GM12878 (cell line): ENCODE results near the gene LTB4R2. TPM values are rescaled to one million over a fixed set of nuclear protein-coding genes. Genes with fewer than 3 reads are reported as not detected.
A peak's percentile ranks its signal among the peaks of the same experiment; 100 is the strongest.

Experiments used
- ATF7 ChIP-seq: fragments of 450-650 bp; IDR thresholded peaks from 2 replicates; pipeline ENCODE4 v1.6.1; 2016; ENCODE audit warnings: low read depth, mild to moderate bottlenecking
- BCL11A ChIP-seq: IDR thresholded peaks from 2 replicates; pipeline ENCODE4 v1.6.1; 2011; ENCODE audit warnings: low read depth, low read length
- CEBPZ ChIP-seq: fragments of 150-350 bp; IDR thresholded peaks from 2 replicates; pipeline ENCODE4 v1.6.1; 2016; ENCODE audit warnings: low read depth, low read length
- CREB1 ChIP-seq: IDR thresholded peaks from 2 replicates; pipeline ENCODE4 v1.6.1; 2012; ENCODE audit warnings: low read depth, mild to moderate bottlenecking, inconsistent platforms
- EP300 ChIP-seq, 2 experiments: fragments of 150-350 bp in 1 of 2; IDR thresholded peaks; 2 replicates each; pipeline ENCODE4 v1.6.1; 2011 to 2012; ENCODE audit warnings: low read depth in 2 of 2, low read length in 2 of 2, borderline replicate concordance in 1 of 2, improper control_type of control experiment in 1 of 2, inconsistent platforms in 1 of 2; ENCODE audit not compliant: control insufficient read depth in 1 of 2
- EZH2 ChIP-seq: IDR thresholded peaks from 2 replicates; pipeline ENCODE4 v1.6.1; 2012; ENCODE audit warnings: low read depth, mild to moderate bottlenecking, control low read depth, inconsistent platforms, low read length, borderline replicate concordance; ENCODE audit not compliant: control insufficient read depth
- FOXK2 ChIP-seq: fragments of 450-650 bp; IDR thresholded peaks from 2 replicates; pipeline ENCODE4 v1.6.1; 2017; ENCODE audit warnings: mild to moderate bottlenecking, moderate library complexity
- MEF2B ChIP-seq: fragments of 450-650 bp; IDR thresholded peaks from 2 replicates; pipeline ENCODE4 v1.6.1; 2018; ENCODE audit warnings: mild to moderate bottlenecking, moderate library complexity; ENCODE audit not compliant: partially characterized antibody, poor library complexity, severe bottlenecking
- MYC ChIP-seq: IDR thresholded peaks from 2 replicates; pipeline ENCODE4 v1.6.1; 2011; ENCODE audit warnings: mild to moderate bottlenecking, low read length, moderate library complexity, inconsistent platforms; ENCODE audit not compliant: insufficient read depth, insufficient replicate concordance, insufficient read length, severe bottlenecking
- PAX8 ChIP-seq: fragments of 450-650 bp; IDR thresholded peaks from 2 replicates; pipeline ENCODE4 v1.6.1; 2017; ENCODE audit warnings: mild to moderate bottlenecking, moderate library complexity
- POU2F2 ChIP-seq: IDR thresholded peaks from 3 replicates; pipeline ENCODE4 v1.6.1; 2011; ENCODE audit warnings: low read depth, mild to moderate bottlenecking, low read length, borderline replicate concordance
- RAD51 ChIP-seq: fragments of 450-650 bp; IDR thresholded peaks from 2 replicates; pipeline ENCODE4 v1.6.1; 2016; ENCODE audit warnings: moderate library complexity, mild to moderate bottlenecking, inconsistent platforms
- RB1 ChIP-seq: fragments of 450-650 bp; formaldehyde crosslinking; IDR thresholded peaks from 2 replicates; pipeline ENCODE4 v1.6.1; 2017; ENCODE audit warnings: mild to moderate bottlenecking, borderline replicate concordance
- RCOR1 ChIP-seq: conservative IDR thresholded peaks from 2 replicates; pipeline ENCODE4 v1.6.1; 2012; ENCODE audit warnings: low read depth, low read length, improper control_type of control experiment
- RFX5 ChIP-seq: IDR thresholded peaks from 2 replicates; pipeline ENCODE4 v1.6.1; 2011; ENCODE audit warnings: low read depth, low read length, improper control_type of control experiment
- SMAD1 ChIP-seq: fragments of 450-650 bp; IDR thresholded peaks from 2 replicates; pipeline ENCODE4 v1.6.1; 2018; ENCODE audit warnings: mild to moderate bottlenecking, low read depth; ENCODE audit not compliant: partially characterized antibody
- SRF ChIP-seq, 2 experiments: IDR thresholded peaks; 2 replicates each; pipeline ENCODE4 v1.6.1; 2011; ENCODE audit warnings: low read depth in 2 of 2, low read length in 2 of 2, mild to moderate bottlenecking in 1 of 2, moderate library complexity in 1 of 2
- SUZ12 ChIP-seq: fragments of 200-600 bp; sonication (generic); IDR thresholded peaks from one replicate; pipeline ENCODE4 v1.6.1; 2018; ENCODE audit warnings: antibody characterized with exemption, mild to moderate bottlenecking; ENCODE audit not compliant: unreplicated experiment
- TCF12 ChIP-seq: IDR thresholded peaks from 2 replicates; pipeline ENCODE4 v1.6.1; 2011; ENCODE audit warnings: low read depth, mild to moderate bottlenecking, low read length
- ZNF274 ChIP-seq: IDR thresholded peaks from one replicate; pipeline ENCODE4 v1.8.0; 2011; ENCODE audit not compliant: insufficient read length, insufficient read depth
- ZNF592 ChIP-seq: fragments of 450-650 bp; IDR thresholded peaks from 2 replicates; pipeline ENCODE4 v1.6.1; 2017; ENCODE audit warnings: mild to moderate bottlenecking, moderate library complexity
- ZNF622 ChIP-seq: fragments of 450-650 bp; IDR thresholded peaks from 2 replicates; pipeline ENCODE4 v1.6.1; 2017; ENCODE audit warnings: mild to moderate bottlenecking, inconsistent platforms
- polyA plus RNA-seq, 11 experiments: library from polyadenylated mRNA; depleted of rRNA in 4 of 11; unstranded in 6 of 11; stranded (reverse) in 5 of 11; fragments of >200 nt; fragmentation: Nextera tagmentation in 4 of 11; fragmentation: Illumina TruSeq in 1 of 11; extraction: Ambion mirVana in 4 of 11; extraction: Trizol in 1 of 11; gene quantifications; 1 replicate in 1 of 11; 2 replicates in 10 of 11; pipeline versions ENCODE4 v1.2.1 to v1.2.3, GENCODE V29; 2011 to 2016; ENCODE audit warnings: inconsistent platforms in 2 of 11, missing spikeins in 2 of 11, low read depth in 1 of 11
- total RNA-seq, 4 experiments: library from RNA; depleted of rRNA in 3 of 4; stranded (reverse); fragments of >200 nt in 3 of 4; fragmentation: Illumina TruSeq in 1 of 4; extraction: Trizol in 1 of 4; gene quantifications; 2 replicates each; pipeline versions ENCODE4 v1.2.1 to v1.2.3, GENCODE V29; 2013 to 2021
- TF ChIP-seq, protein P1 (sequence below): IDR thresholded peaks from 2 replicates; pipeline ENCODE4 v1.6.1; 2011; ENCODE audit warnings: mild to moderate bottlenecking, low read depth, low read length, moderate library complexity; ENCODE audit not compliant: insufficient replicate concordance

LTB4R2 gene
- total and polyA plus RNA-seq, 10 of the 15 experiments (the other 5 are each of a cell fraction or from before 2014, with no cell fraction given): 0.06 to 16.0 (median 2.6) TPM

GRCh38 chr14:24274101-24274543 lies 35.8 kb upstream of the LTB4R2 start (continued):
- TF ChIP-seq ZNF274: no peak
- peak; percentile 95 for TF ChIP-seq BCL11A
- no peak for TF ChIP-seq FOXK2
- no peak for TF ChIP-seq EZH2
- no peak for TF ChIP-seq MEF2B
- TF ChIP-seq MYC: no peak
- TF ChIP-seq TCF12: no peak
- TF ChIP-seq CEBPZ: no peak
- TF ChIP-seq CREB1: peak; percentile 79
- TF ChIP-seq SRF (IDR thresholded peaks at IDR 0.05; ENCODE audit: low read depth in 2 of 2, low read length in 2 of 2): 0 out of 4 replicates have a peak, but pooled peaks of 1 of the 2 experiments have one; percentile 29
- no peak for TF ChIP-seq RAD51
- TF ChIP-seq RB1: no peak
- TF ChIP-seq RCOR1: no peak
- no peak for TF ChIP-seq PAX8
- no peak for TF ChIP-seq POU2F2
- no peak for TF ChIP-seq SUZ12
- TF ChIP-seq, protein P1, sequence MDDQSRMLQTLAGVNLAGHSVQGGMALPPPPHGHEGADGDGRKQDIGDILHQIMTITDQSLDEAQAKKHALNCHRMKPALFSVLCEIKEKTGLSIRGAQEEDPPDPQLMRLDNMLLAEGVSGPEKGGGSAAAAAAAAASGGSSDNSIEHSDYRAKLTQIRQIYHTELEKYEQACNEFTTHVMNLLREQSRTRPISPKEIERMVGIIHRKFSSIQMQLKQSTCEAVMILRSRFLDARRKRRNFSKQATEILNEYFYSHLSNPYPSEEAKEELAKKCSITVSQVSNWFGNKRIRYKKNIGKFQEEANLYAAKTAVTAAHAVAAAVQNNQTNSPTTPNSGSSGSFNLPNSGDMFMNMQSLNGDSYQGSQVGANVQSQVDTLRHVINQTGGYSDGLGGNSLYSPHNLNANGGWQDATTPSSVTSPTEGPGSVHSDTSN: no peak
- TF ChIP-seq ATF7: peak; percentile 94
- no peak for TF ChIP-seq ZNF592
- no peak for TF ChIP-seq ZNF622
- TF ChIP-seq EP300 (IDR thresholded peaks at IDR 0.05; ENCODE audit: borderline replicate concordance in 1 of 2, control insufficient read depth in 1 of 2, low read depth in 2 of 2, low read length in 2 of 2): peak in 1 of 2 experiments; percentile 91; a peak in 2 of 4 replicates
- no peak for TF ChIP-seq RFX5
- peak; percentile 33 for TF ChIP-seq SMAD1
